GM18951 (cell line): ENCODE measurements around the gene FRMPD3.
"Not testable (repeated sequence)": the region's sequence is repeated elsewhere in the genome, so short reads cannot be mapped to it uniquely, and the experiment has no call there.

Experiments used
- POLR2A ChIP-seq: IDR thresholded peaks from 4 replicates; pipeline ENCODE4 v1.6.1; 2011; ENCODE audit warnings: mild to moderate bottlenecking; ENCODE audit not compliant: insufficient read length, insufficient read depth; ENCODE audit errors: extremely low read depth
- in situ Hi-C: fragments of 300-500 bp; cut with MboI; formaldehyde crosslinking; loops from one replicate; pipeline ENCODE4 v1.12.0; 2022; ENCODE audit warnings: low sequenced_read_pairs, mixed read lengths, inconsistent platforms; ENCODE audit not compliant: unreplicated experiment

The FRMPD3 gene

DNA sequence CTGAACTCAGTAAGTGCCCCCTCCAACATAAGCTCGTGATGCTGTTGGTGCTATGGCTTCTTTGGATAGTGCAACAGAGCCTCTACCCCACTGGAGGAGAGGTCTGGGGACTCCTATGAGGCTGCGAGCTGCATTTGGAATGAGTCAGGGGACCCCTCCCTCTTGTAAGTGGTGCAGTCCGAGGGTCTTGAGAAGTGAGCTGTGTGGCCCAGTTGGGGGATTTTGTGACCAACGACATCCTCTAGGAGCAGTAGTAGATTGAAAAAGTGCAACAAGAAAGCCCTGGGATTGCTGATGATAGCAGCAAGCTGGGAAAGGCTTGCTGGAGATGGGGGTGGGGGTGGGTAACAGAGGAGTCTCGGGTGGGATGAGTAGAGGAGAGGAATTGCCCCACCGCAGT lies 3.1 kb downstream of the FRMPD3 start:
- TF ChIP-seq POLR2A, result no peak
- in situ Hi-C loops, result no loop called here

DNA sequence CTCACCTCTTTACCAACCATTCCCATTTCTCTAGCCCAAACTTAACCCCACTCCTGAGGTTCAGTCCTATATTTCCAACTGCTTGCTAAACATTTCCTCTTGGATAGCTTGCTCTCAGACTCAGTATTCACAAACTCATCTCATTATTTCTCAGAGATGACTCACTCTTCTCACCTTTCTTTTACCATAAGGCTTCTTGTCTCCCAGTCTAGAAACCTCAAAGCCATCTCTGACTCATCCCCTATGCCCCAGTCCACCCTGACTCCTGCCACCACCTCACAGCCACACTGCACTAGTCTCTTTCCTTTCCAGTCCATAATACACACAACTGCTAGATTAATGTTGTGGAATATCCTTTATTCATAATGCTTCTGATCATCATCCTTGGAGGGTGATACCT lies 4.8 kb downstream of the FRMPD3 start:
- no peak for TF ChIP-seq POLR2A
- in situ Hi-C loops, result no loop called here

DNA sequence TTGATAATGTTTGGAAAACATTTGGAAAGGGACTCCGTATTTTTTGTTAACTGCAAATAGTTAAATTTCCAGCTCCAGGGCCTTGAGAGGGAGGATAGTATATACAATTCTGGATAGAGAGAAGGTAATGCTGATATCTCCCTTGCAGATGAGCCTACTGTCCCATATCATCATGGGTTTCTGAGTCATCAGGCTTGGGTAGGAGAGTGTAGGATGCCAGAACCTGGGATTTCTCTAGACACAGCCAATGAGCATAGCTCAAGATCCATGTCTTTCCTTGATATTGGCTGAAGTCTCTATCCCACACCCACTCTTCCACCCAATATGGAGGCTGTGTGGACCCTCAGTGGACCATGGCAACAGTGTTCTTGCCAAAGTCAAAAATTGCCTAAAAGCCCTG lies 7.8 kb downstream of the FRMPD3 start:
- TF ChIP-seq POLR2A, result no peak
- in situ Hi-C loops, result no loop called here

DNA sequence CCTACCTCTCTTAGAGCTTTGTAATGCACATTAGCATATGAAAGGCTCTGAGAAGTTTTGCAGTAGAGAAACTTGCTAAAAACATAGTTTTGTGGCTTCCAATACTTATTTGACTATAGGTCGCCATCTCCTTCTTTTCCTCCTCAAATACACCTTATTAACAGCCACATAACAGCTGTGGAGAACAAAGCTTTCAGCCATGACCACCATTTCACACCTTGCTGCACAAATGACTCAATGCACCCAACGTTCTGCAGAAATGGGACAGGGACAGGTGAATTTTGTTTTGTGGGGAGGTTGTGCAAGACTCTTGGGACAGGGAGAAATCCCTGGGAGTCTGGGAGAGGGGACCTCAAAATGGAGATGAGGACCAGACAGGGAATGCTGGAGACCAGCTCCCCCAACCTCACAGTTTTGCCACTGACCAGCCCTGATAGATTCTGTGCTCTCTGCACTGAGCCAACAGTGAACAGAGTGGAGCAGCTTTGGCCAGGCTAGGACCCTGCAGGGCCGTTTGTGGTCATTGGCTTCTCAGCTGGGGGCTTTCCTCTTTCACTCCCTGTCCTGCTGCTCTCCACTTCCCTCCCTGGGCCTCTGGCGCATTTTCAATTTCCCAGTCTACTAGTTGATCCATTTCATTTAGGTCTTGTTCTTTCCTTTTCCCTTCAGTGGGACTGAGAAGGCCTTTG lies 16.6 kb downstream of the FRMPD3 start:
- in situ Hi-C loops, result no loop called here
- TF ChIP-seq POLR2A, result no peak

DNA sequence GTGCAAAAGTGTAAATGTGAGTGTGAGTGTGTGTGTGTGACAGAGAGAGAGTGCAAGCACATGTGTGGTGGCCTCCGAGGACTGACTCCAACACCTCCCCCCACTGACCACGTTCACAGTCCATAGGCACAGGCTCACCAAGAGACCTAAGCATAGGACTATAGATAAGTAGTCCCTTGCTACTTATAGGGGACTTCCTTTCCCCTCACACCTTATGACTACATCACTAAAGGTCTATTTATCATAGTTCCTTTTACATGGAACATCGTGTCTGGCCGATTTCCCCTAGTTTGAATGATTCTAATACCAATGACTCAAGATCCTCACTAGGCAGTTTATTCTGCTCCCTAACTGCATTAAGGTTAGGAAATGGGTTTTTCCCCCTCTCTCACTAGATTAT lies 17.8 kb downstream of the FRMPD3 start:
- TF ChIP-seq POLR2A, result no peak
- in situ Hi-C loops, result no loop called here

DNA sequence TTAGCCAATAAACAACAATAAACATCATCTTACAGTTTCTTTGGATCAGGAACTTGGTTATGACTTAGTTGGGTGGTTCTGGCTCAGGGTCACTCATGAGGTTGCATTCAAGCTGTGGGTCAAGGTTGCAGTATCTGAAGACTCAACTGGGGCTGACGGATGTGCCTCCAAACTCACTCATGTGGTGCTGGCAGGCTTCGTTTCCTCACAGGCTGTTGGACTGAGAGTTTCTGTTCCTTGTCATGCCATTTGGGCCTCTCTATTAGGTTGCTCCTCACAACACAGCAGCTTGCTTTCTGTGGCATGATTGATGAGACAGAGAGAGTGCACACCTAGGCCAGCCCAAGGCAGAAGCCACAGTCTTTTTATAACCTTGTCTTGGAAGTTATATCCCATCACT lies 20.7 kb downstream of the FRMPD3 start:
- no peak for TF ChIP-seq POLR2A
- in situ Hi-C loops, result no loop called here

DNA sequence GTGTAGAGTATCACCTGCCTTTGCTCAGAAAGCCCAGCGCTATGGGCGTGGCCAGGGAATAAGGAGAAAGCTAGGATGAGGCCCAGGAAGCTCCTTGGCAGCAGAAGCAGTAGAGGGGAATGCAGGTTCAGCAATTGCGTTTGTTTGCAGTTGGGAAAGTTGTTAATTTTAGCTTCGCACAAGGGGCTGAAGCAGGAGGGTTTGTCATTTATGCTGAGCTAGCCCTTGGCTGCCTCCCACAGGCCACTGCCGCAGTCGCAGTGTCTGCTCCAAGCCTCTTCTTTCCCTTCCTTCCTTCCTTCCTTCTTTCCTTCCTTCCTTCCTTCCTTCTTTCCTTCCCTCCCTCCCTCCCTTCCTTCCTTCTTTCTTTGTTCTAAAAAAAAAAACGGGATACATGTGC lies 21.5 kb downstream of the FRMPD3 start:
- no peak for TF ChIP-seq POLR2A
- in situ Hi-C loops, result no loop called here

DNA sequence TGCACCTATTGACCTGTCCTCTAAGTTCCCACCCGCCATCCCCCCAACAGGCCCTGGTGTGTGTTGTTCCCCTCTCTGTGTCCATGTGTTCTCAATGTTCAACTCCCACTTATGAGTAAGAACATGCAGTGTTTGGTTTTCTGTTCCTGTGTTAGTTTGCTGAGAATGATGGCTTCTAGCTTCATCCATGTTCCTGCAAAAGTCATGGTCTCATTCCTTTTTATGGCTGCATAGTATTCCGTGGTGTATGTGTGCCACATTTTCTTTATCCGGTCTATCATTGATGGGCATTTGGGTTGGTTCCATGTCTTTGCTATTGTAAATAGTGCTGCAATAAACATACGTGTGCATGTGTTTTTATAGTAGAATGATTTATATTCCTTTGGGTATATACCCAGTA lies 22.0 kb downstream of the FRMPD3 start:
- in situ Hi-C loops, result not testable (repeated sequence)

DNA sequence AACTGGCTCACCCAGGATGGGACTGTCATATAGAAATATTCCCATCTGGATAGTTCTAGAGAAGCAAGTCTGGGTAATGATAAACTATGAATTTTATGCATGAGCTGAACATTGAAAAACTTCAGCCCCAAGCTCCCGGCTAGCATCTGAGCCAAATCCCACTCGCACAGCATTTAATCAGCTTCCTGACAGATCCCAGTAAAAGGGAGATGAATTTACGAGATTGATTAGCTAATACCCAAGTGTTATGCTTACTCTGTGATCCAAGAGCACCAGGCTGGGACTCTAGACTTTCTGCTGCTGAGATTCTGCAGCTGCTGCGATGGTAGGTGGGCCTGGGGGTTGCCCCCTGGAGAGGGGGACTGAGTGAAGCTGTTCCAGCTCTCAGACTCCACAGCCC lies 28.0 kb downstream of the FRMPD3 start:
- in situ Hi-C loops, result no loop called here

DNA sequence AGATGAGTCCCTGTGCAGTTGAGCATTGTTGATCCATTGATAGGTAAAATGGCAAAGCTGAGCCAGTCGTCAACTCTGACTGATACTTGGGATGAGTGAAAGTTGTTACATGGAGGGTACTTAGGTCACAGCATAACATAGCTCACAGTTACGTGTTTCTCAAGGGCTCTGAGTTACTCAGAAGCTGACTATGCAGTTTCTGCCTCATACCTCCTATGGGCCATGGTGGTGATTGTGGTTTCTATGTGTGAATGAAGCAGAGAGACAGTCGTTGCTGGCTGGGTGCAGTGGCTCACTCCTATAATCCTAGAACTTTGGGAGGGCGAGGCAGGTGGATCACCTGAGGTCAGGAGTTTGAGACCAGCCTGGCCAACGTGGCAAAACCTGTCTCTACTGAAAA lies 30.8 kb downstream of the FRMPD3 start:
- TF ChIP-seq POLR2A, result no peak
- in situ Hi-C loops, result no loop called here

More for the DNA sequence above, 28.0 kb downstream of the FRMPD3 start:
- TF ChIP-seq POLR2A, result no peak

DNA sequence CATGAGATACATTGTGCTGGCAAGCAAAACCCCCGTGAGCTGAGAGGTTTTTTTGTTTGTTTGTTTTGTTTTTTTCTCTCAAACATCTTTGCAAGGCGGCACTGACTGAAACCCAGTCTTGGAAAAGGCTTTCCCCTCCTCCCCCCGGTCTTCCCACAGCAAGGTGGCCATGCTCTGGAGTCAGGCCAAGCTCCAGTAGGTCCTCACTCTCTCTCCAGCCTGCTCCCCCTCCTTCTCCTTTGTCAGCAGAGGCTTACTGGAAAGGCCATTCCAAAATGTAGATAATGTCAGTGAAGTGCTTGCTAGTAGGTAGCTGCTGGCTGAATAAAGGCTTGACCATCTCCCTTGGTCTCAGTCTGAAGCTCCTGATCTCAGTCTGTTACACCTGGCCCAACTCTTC lies 32.6 kb downstream of the FRMPD3 start:
- TF ChIP-seq POLR2A, result no peak
- in situ Hi-C loops, result no loop called here

DNA sequence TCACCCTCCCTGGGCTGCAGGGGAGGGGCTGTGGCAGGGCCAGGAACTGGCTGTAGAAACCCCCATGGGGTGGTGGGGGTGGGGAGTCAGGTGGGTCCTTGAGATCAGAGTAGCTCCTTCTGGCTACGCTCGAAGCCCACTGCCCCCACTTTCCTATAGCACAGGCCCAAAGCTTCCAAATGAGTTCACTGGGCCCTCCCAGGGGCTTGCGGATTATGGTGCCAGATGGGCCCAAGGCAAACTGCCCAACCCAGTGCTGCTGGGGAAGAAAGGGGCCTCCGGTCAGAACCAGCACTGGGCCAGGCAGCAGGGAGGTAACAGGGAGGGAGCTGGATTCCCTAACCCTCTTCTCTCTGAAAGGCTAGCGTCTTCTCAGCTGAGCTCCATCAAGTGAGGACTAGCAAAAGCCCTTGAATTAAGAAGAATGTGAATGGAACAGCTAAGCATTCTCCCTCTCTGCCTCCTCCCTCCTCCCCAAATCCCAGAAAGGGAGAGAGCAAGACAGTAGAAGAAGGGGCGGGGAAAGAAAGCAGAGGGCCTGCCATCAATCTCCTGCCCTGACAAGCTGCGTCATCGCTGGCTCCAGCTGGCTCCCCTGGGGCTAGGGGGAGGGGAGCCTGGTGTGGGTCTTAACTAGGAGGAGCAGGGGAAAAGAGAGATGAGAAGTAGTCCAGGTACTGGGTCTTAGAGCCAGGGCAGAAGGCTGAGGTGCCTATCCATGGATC lies 34.7 kb downstream of the FRMPD3 start:
- in situ Hi-C loops, result no loop called here
- TF ChIP-seq POLR2A, result no peak

DNA sequence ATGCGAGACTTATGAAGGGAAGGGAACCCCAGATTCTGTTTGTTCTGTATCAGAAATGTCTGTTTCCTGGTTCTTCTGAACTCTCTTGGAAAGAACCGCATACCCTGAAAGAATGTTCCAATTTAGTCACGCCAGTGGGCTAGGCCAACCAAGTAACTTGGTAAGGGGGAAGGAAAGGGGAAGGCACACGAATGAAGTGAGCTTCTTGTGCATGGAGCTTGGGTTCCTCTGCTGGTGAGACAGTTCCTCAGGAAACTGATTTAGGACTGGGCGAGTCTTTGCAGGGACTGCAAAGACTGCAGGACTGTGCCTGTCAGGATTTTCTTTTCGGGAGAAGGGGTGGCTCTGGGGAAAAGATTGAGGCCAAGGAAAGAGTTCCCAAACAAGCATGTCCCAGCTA lies 35.6 kb downstream of the FRMPD3 start:
- no peak for TF ChIP-seq POLR2A
- in situ Hi-C loops, result no loop called here

DNA sequence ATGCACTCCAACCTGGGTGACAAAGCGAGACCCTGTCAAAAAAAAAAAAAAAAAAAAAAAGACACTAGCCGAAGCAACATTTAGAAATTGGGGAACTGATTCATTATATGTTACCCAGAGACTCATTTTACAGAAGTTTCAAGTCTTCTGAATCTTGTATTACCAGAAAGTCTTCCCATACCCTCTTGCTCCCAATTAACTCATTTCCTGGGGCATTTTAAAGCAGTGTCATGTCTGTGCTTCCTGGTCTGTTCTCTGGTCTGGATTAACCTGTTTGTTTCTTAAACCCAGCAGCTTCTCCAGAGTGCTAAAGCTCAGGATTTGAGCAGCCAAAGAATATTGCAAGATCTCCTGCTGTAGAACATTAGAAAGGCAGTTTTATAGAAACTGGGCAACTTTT lies 43.7 kb downstream of the FRMPD3 start:
- in situ Hi-C loops, result no loop called here
- no peak for TF ChIP-seq POLR2A
